Measurements from ENCODE around the gene GNB1L. TPM values are rescaled to one million over a fixed set of nuclear protein-coding genes. Genes with fewer than 3 reads are reported as not detected.

GNB1L gene
- total and polyA plus RNA-seq, 2 experiments from 2014 or later: 14.3 to 16.5 TPM

DNA sequence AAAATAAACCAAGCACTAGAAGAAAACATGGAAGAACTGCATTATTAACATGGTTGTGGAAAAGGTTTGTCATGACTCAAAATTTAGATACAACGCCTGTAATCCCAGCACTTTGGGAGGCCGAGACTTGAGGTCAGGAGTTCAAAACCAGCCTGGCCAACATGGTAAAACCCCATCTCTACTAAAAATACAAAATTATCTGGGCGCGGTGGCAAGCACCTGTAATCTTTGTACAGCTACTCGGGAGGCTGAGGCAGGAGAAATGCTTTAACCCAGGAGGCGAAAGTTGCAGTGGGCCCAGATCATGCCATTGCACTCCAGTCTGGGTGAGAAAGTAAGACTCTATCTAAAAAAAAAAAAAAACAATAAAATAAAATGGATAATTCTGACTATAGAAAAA is 23.7 kb downstream of the GNB1L start:
- TF ChIP-seq EZH2phosphoT487 (IDR thresholded peaks at IDR 0.05; ENCODE audit: insufficient read depth, low read depth) (no peak), EZH2 (IDR thresholded peaks at IDR 0.05; ENCODE audit: insufficient read depth, poor library complexity, severe bottlenecking) (no peak)
- in situ Hi-C loops (cut with MboI): no loop called here
- no peaks in the 10 kb centered on the region for H3K27me3 ChIP-seq (replicated peaks; ENCODE audit: insufficient read depth)
- H3K9ac ChIP-seq: no peak overlapping the region
- no peak overlapping the region for H3K4me3 ChIP-seq
- no peaks in the 10 kb centered on the region for H3K9me2 ChIP-seq (ENCODE audit: insufficient read depth)
- H3K27ac ChIP-seq: no peak overlapping the region
- DNase-seq: no peak
- WGBS, 2 experiments (ENCODE audit: low coverage in 1 of 2, low lambda C conversion rate in 2 of 2, missing lambda C conversion rate in 2 of 2): 74 to 78% methylated on average over 6 of the region's 6 CpGs
- H3K36me3 ChIP-seq (ENCODE audit: low read depth): no peaks in the 10 kb centered on the region
- H4K20me1 ChIP-seq (ENCODE audit: insufficient read depth): no peaks in the 10 kb centered on the region
- H3K79me2 ChIP-seq (ENCODE audit: insufficient read depth): peaks cover 26% of the 10 kb centered on the region
- no peak overlapping the region for H2AFZ ChIP-seq
- H3K4me1 ChIP-seq (ENCODE audit: insufficient read depth): peaks cover under 1% of the 10 kb centered on the region; the same call in 1 of the 2 replicates
- H3K4me2 ChIP-seq (ENCODE audit: unreplicated experiment): no peak overlapping the region
- no peaks in the 10 kb centered on the region for H3F3A ChIP-seq (ENCODE audit: insufficient read depth)
- H3K9me3 ChIP-seq (ENCODE audit: low read depth): no peaks in the 10 kb centered on the region

- 51 to 64% methylated on average over 2 of the region's 2 CpGs for WGBS, 2 experiments (ENCODE audit: low coverage in 1 of 2, low lambda C conversion rate in 2 of 2, missing lambda C conversion rate in 2 of 2)
Observed at GRCh38 chr22:19828035-19828401, 26.7 kb downstream of the GNB1L start.

GRCh38 chr22:19827341-19828034 is 27.2 kb downstream of the GNB1L start:
- H3K9ac ChIP-seq: no peak overlapping the region
- H3K36me3 ChIP-seq (ENCODE audit: low read depth): no peaks in the 10 kb centered on the region
- no peaks in the 10 kb centered on the region for H3K27me3 ChIP-seq (replicated peaks; ENCODE audit: insufficient read depth)
- H3K27ac ChIP-seq: no peak overlapping the region
- WGBS, 2 experiments (ENCODE audit: low coverage in 1 of 2, low lambda C conversion rate in 2 of 2, missing lambda C conversion rate in 2 of 2): 82 to 88% methylated on average over 10 of the region's 10 CpGs
- H3K4me2 ChIP-seq (ENCODE audit: unreplicated experiment): no peak overlapping the region
- no peaks in the 10 kb centered on the region for H4K20me1 ChIP-seq (ENCODE audit: insufficient read depth)
- H3K9me2 ChIP-seq (ENCODE audit: insufficient read depth): no peaks in the 10 kb centered on the region
- no peak for DNase-seq
- H3K79me2 ChIP-seq (ENCODE audit: insufficient read depth): peaks cover 14% of the 10 kb centered on the region
- no peaks in the 10 kb centered on the region for H3K9me3 ChIP-seq (ENCODE audit: low read depth)
- no peaks in the 10 kb centered on the region for H3K4me1 ChIP-seq (ENCODE audit: insufficient read depth)
- peak overlapping the region; percentile 3; the same call in 1 of the 2 replicates for H2AFZ ChIP-seq
- H3F3A ChIP-seq (ENCODE audit: insufficient read depth): no peaks in the 10 kb centered on the region
- in situ Hi-C loops (cut with MboI): no loop called here
- no peak overlapping the region for H3K4me3 ChIP-seq
- TF ChIP-seq EZH2phosphoT487 (IDR thresholded peaks at IDR 0.05; ENCODE audit: insufficient read depth, low read depth): no peak
- TF ChIP-seq EZH2 (IDR thresholded peaks at IDR 0.05; ENCODE audit: insufficient read depth, poor library complexity, severe bottlenecking): no peak

More at GRCh38 chr22:19828035-19828401, 26.7 kb downstream of the GNB1L start:
- TF ChIP-seq EZH2 (IDR thresholded peaks at IDR 0.05; ENCODE audit: insufficient read depth, poor library complexity, severe bottlenecking) (no peak), EZH2phosphoT487 (IDR thresholded peaks at IDR 0.05; ENCODE audit: insufficient read depth, low read depth) (no peak)
- Histone ChIP-seq H3K9ac (no peak overlapping the region), H3K4me1 (ENCODE audit: insufficient read depth) (no peaks in the 10 kb centered on the region), H3K9me3 (ENCODE audit: low read depth) (no peaks in the 10 kb centered on the region), H3K9me2 (ENCODE audit: insufficient read depth) (no peaks in the 10 kb centered on the region), H4K20me1 (ENCODE audit: insufficient read depth) (no peaks in the 10 kb centered on the region), H3K79me2 (ENCODE audit: insufficient read depth) (peaks cover 14% of the 10 kb centered on the region), H3K36me3 (ENCODE audit: low read depth) (no peaks in the 10 kb centered on the region), H3K4me3 (no peak overlapping the region), H2AFZ (no peak overlapping the region), H3F3A (ENCODE audit: insufficient read depth) (no peaks in the 10 kb centered on the region), H3K4me2 (ENCODE audit: unreplicated experiment) (no peak overlapping the region), H3K27ac (no peak overlapping the region), H3K27me3 (replicated peaks; ENCODE audit: insufficient read depth) (no peaks in the 10 kb centered on the region)
- in situ Hi-C loops (cut with MboI): no loop called here
- DNase-seq: no peak

DNA sequence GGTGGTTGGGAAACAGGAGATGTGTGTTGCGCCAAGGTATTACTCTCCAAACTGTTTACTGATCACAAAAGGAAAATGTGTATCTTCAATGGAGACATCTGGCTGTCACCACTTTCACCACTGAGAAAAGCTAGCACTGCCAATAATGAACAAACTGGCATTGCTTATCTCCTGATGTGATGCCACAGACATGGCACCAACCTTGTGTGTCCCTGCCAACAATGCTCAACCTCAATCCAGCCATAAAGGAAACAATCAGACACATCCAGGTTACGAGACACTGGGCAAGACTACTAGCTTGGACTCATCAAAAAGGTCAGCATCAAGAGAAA is 28.1 kb downstream of the GNB1L start:
- Histone ChIP-seq H3F3A (ENCODE audit: insufficient read depth) (no peaks in the 10 kb centered on the region), H2AFZ (no peak overlapping the region)

More for the DNA sequence above, 28.1 kb downstream of the GNB1L start:
- H3K4me1 ChIP-seq (ENCODE audit: insufficient read depth): no peaks in the 10 kb centered on the region
- in situ Hi-C loops (cut with MboI): no loop called here
- peaks cover 8% of the 10 kb centered on the region; the same call in 1 of the 2 replicates for H3K79me2 ChIP-seq (ENCODE audit: insufficient read depth)
- TF ChIP-seq EZH2phosphoT487 (IDR thresholded peaks at IDR 0.05; ENCODE audit: insufficient read depth, low read depth) (no peak), EZH2 (IDR thresholded peaks at IDR 0.05; ENCODE audit: insufficient read depth, poor library complexity, severe bottlenecking) (no peak)
- no peaks in the 10 kb centered on the region for H3K9me3 ChIP-seq (ENCODE audit: low read depth)
- H3K36me3 ChIP-seq (ENCODE audit: low read depth): no peaks in the 10 kb centered on the region
- no peak overlapping the region for H3K9ac ChIP-seq
- no peaks in the 10 kb centered on the region for H3K27me3 ChIP-seq (replicated peaks; ENCODE audit: insufficient read depth)
- H4K20me1 ChIP-seq (ENCODE audit: insufficient read depth): no peaks in the 10 kb centered on the region
- H3K27ac ChIP-seq: no peak overlapping the region
- H3K4me3 ChIP-seq: no peak overlapping the region
- WGBS, 2 experiments (ENCODE audit: low coverage in 1 of 2, low lambda C conversion rate in 2 of 2, missing lambda C conversion rate in 2 of 2): 45 to 49% methylated on average over 2 of the region's 2 CpGs
- no peaks in the 10 kb centered on the region for H3K9me2 ChIP-seq (ENCODE audit: insufficient read depth)
- H3K4me2 ChIP-seq (ENCODE audit: unreplicated experiment): no peak overlapping the region
- DNase-seq: no peak

Measured in GM23248 (cell line).